PFSK-1 (cell line): Measurements from ENCODE around the gene TMEM39A.

Experiments used
- POLR2AphosphoS5 ChIP-seq: IDR thresholded peaks from 2 replicates; pipeline ENCODE4 v1.6.1; 2012; ENCODE audit warnings: low read depth, mild to moderate bottlenecking, control low read depth, low read length, moderate library complexity
- SIN3A ChIP-seq: IDR thresholded peaks from 2 replicates; pipeline ENCODE4 v1.6.1; 2012; ENCODE audit warnings: mild to moderate bottlenecking, low read length, moderate library complexity, borderline replicate concordance; ENCODE audit not compliant: insufficient read depth

- no peak for TF ChIP-seq SIN3A
- TF ChIP-seq POLR2AphosphoS5: no peak
These were observed 29.4 kb upstream of the TMEM39A start for GRCh38 chr3:119492810-119493209.
